H1 (cell line): ENCODE data around the gene ZNF385D. TPM values are rescaled to one million over a fixed set of nuclear protein-coding genes. Genes with fewer than 3 reads are reported as not detected.

Experiments
- CTCF ChIA-PET: fragments of 300-600 bp; sonication (Branson Sonifier 250); formaldehyde crosslinking; loops from one replicate; lab custom pipeline; 2021; ENCODE audit not compliant: partially characterized antibody; lab: Charles Lee
- POLR2A ChIA-PET: fragments of 300-600 bp; sonication (Branson Sonifier 250); formaldehyde crosslinking; loops from one replicate; lab custom pipeline; 2021; ENCODE audit warnings: inconsistent platforms; ENCODE audit not compliant: partially characterized antibody; lab: Charles Lee
- DNase-seq, 2 experiments: peaks; one replicate each; pipeline versions ENCODE4 v3.0.0 to v3.0.0-alpha.2; 2010 to 2022; ENCODE audit warnings: low spot score in 2 of 2, low read depth in 1 of 2, mixed read lengths in 1 of 2
- FAIRE-seq: peaks from 2 replicates; lab custom pipeline; 2011; peaks lifted over from hg19 to GRCh38; lab: Jason Lieb, UNC
- H2AFZ ChIP-seq: 2 replicates; pipeline ENCODE4 v1.8.1; 2012; ENCODE audit warnings: low read length, inconsistent platforms
- H2AK5ac ChIP-seq: 2 replicates; pipeline ENCODE4 v1.6.1; 2013; ENCODE audit warnings: low read depth, low read length
- H2BK120ac ChIP-seq: replicated peaks from 2 replicates; pipeline ENCODE3; 2013; ENCODE audit warnings: low read depth, low read length, inconsistent platforms
- H2BK12ac ChIP-seq: 2 replicates; pipeline ENCODE4 v1.6.1; 2013; ENCODE audit warnings: low read depth, low read length
- H2BK15ac ChIP-seq: 2 replicates; pipeline ENCODE4 v1.6.1; 2013; ENCODE audit warnings: low read length
- H2BK20ac ChIP-seq: 2 replicates; pipeline ENCODE4 v1.6.1; 2013; ENCODE audit warnings: low read length
- H2BK5ac ChIP-seq: 2 replicates; pipeline ENCODE4 v1.6.1; 2013; ENCODE audit warnings: low read depth, low read length
- H3K14ac ChIP-seq: 2 replicates; pipeline ENCODE4 v1.6.1; 2013; ENCODE audit warnings: inconsistent platforms; ENCODE audit not compliant: insufficient read length
- H3K18ac ChIP-seq: 2 replicates; pipeline ENCODE4 v1.6.1; 2013; ENCODE audit warnings: low read length; ENCODE audit errors: extremely low read depth
- H3K23ac ChIP-seq: 2 replicates; pipeline ENCODE4 v1.6.1; 2013; ENCODE audit warnings: inconsistent platforms; ENCODE audit not compliant: insufficient read length
- H3K23me2 ChIP-seq: 2 replicates; pipeline ENCODE4 v1.6.1; 2013; ENCODE audit warnings: low read depth, low read length
- H3K27ac ChIP-seq: 2 replicates; pipeline ENCODE4 v1.6.1; 2011; ENCODE audit warnings: low read depth, low read length, inconsistent platforms
- H3K27me3 ChIP-seq, 4 experiments: replicated peaks in 1 of 4; 1 replicate in 1 of 4; 2 replicates in 3 of 4; pipeline versions ENCODE4 v1.6.1 to v1.8.1; 2011 to 2013; ENCODE audit warnings: low read length in 3 of 4, mild to moderate bottlenecking in 3 of 4, inconsistent platforms in 2 of 4, mixed read lengths in 2 of 4, moderate library complexity in 1 of 4; ENCODE audit not compliant: control insufficient read depth in 3 of 4, insufficient read depth in 3 of 4; ENCODE audit errors: extremely low read depth in 1 of 4
- H3K36me3 ChIP-seq, 4 experiments: 2 replicates each; pipeline versions ENCODE4 v1.6.1 to v1.8.1; 2011 to 2013; ENCODE audit warnings: mild to moderate bottlenecking in 4 of 4, low read length in 3 of 4, moderate library complexity in 2 of 4, control low read depth in 1 of 4, inconsistent platforms in 1 of 4; ENCODE audit not compliant: insufficient read depth in 4 of 4, control insufficient read depth in 2 of 4
- H3K4ac ChIP-seq: replicated peaks from 2 replicates; pipeline ENCODE3; 2013; ENCODE audit warnings: low read length, low read depth, mixed read lengths, inconsistent platforms; ENCODE audit not compliant: insufficient read length
- H3K4me1 ChIP-seq, 4 experiments: replicated peaks in 1 of 4; 1 replicate in 1 of 4; 2 replicates in 3 of 4; pipeline versions ENCODE4 v1.6.1 to v1.8.1; 2011 to 2013; ENCODE audit warnings: low read length in 3 of 4, inconsistent platforms in 2 of 4, mixed read lengths in 1 of 4; ENCODE audit not compliant: insufficient read depth in 4 of 4, control insufficient read depth in 3 of 4
- H3K4me2 ChIP-seq, 2 experiments: 2 replicates each; pipeline versions ENCODE4 v1.6.1 to v1.8.1; 2011 to 2013; ENCODE audit warnings: low read depth in 2 of 2, low read length in 2 of 2, control low read depth in 1 of 2, inconsistent platforms in 1 of 2, mild to moderate bottlenecking in 1 of 2; ENCODE audit not compliant: insufficient read depth in 1 of 2
- H3K4me3 ChIP-seq, 4 experiments: fragments of 200-600, 300-600 bp in 1 of 4; sonication (generic), shearing (Covaris generic), sonication (Bioruptor Twin) in 1 of 4; 2 replicates each; pipeline versions ENCODE4 v1.5.1 to v1.8.1; 2011 to 2016; ENCODE audit warnings: low read length in 4 of 4, low read depth in 3 of 4, control low read depth in 2 of 4, inconsistent platforms in 2 of 4, mild to moderate bottlenecking in 2 of 4, mixed read lengths in 1 of 4, moderate library complexity in 1 of 4; ENCODE audit not compliant: insufficient read depth in 2 of 4; ENCODE audit errors: extremely low read depth in 1 of 4
- H3K56ac ChIP-seq: replicated peaks from 2 replicates; pipeline ENCODE3; 2013; ENCODE audit warnings: low read depth, mild to moderate bottlenecking, mixed read lengths, low read length, inconsistent platforms; ENCODE audit not compliant: insufficient read length
- H3K79me1 ChIP-seq: 2 replicates; pipeline ENCODE4 v1.6.1; 2013; ENCODE audit warnings: low read depth, low read length, control low read depth
- H3K79me2 ChIP-seq, 2 experiments: 2 replicates each; pipeline versions ENCODE4 v1.6.1 to v1.8.1; 2012 to 2013; ENCODE audit warnings: low read length in 2 of 2, mild to moderate bottlenecking in 2 of 2, inconsistent platforms in 1 of 2; ENCODE audit not compliant: insufficient read depth in 2 of 2, control insufficient read depth in 1 of 2
- H3K9ac ChIP-seq, 4 experiments: replicated peaks in 1 of 4; 1 replicate in 1 of 4; 2 replicates in 3 of 4; pipeline versions ENCODE4 v1.6.1 to v1.8.1; 2011 to 2013; ENCODE audit warnings: low read depth in 3 of 4, low read length in 3 of 4, control low read depth in 2 of 4, mild to moderate bottlenecking in 2 of 4, moderate library complexity in 2 of 4, inconsistent platforms in 1 of 4; ENCODE audit errors: extremely low read depth in 1 of 4
- H3K9me3 ChIP-seq, 2 experiments: 2 replicates each; pipeline versions ENCODE4 v1.6.1 to v1.8.1; 2012 to 2013; ENCODE audit warnings: mild to moderate bottlenecking in 2 of 2, moderate library complexity in 2 of 2, control low read depth in 1 of 2, inconsistent platforms in 1 of 2, low read depth in 1 of 2, low read length in 1 of 2, mixed read lengths in 1 of 2; ENCODE audit not compliant: insufficient read depth in 2 of 2
- H4K20me1 ChIP-seq, 2 experiments: replicated peaks in 1 of 2; 2 replicates each; pipeline versions ENCODE3 to v1.8.1; 2011 to 2013; ENCODE audit warnings: inconsistent platforms in 2 of 2, low read length in 2 of 2, mild to moderate bottlenecking in 1 of 2; ENCODE audit not compliant: insufficient read depth in 2 of 2, control insufficient read depth in 1 of 2
- H4K5ac ChIP-seq: 2 replicates; pipeline ENCODE4 v1.6.1; 2013; ENCODE audit warnings: low read length, low read depth, mixed read lengths, inconsistent platforms; ENCODE audit not compliant: insufficient read length
- H4K8ac ChIP-seq: 2 replicates; pipeline ENCODE4 v1.8.0; 2013; ENCODE audit warnings: mild to moderate bottlenecking, moderate library complexity, low read length, inconsistent platforms; ENCODE audit not compliant: insufficient read depth; ENCODE audit errors: extremely low read depth
- H4K91ac ChIP-seq: replicated peaks from 2 replicates; pipeline ENCODE3; 2013; ENCODE audit warnings: low read length, mixed read lengths, inconsistent platforms; ENCODE audit not compliant: insufficient read length
- ATF2 ChIP-seq: IDR thresholded peaks from 2 replicates; pipeline ENCODE4 v1.6.1; 2012; ENCODE audit warnings: low read length, inconsistent platforms
- CHD1 ChIP-seq: IDR thresholded peaks from 2 replicates; pipeline ENCODE4 v1.6.1; 2012; ENCODE audit warnings: low read depth, low read length, improper control_type of control experiment
- EP300 ChIP-seq, 2 experiments: IDR thresholded peaks; 1 replicate in 1 of 2; 2 replicates in 1 of 2; pipeline ENCODE4 v1.6.1; 2011 to 2012; ENCODE audit warnings: low read depth in 2 of 2, low read length in 2 of 2, mild to moderate bottlenecking in 2 of 2, borderline replicate concordance in 1 of 2, inconsistent platforms in 1 of 2, moderate library complexity in 1 of 2
- KDM4A ChIP-seq: IDR thresholded peaks from one replicate; pipeline ENCODE4 v1.7.1; 2012; ENCODE audit warnings: low read depth, mild to moderate bottlenecking, moderate library complexity, low read length, inconsistent platforms; ENCODE audit not compliant: severe bottlenecking
- TAF1 ChIP-seq: IDR thresholded peaks from 2 replicates; pipeline ENCODE4 v1.6.1; 2011; ENCODE audit warnings: mild to moderate bottlenecking, low read depth, low read length
- polyA plus RNA-seq, 7 experiments: library from polyadenylated mRNA; depleted of rRNA in 3 of 7; stranded (reverse) in 5 of 7; unstranded in 2 of 7; fragments of >200 nt in 5 of 7; fragments of 200-250 nt in 2 of 7; gene quantifications; 1 replicate in 5 of 7; 2 replicates in 1 of 7; 4 replicates in 1 of 7; pipeline versions ENCODE4 v1.2.1 to v1.2.3, GENCODE V29; 2011 to 2013; ENCODE audit warnings: missing spikeins in 2 of 7, mixed read lengths in 2 of 7
- total RNA-seq: library from RNA; stranded (reverse); fragmentation: NEBNext Ultra II Directional; extraction: Animal tissue kit (Norgen Biotek cat#: 25700); gene quantifications from 2 replicates; pipeline ENCODE4 v1.2.1, GENCODE V29; 2021

ZNF385D gene
- total and polyA plus RNA-seq, 2 of the 8 experiments (the other 6 are each of a cell fraction or from before 2014, with no cell fraction given) = 5.9 to 10.8 TPM

- no peaks in the 10 kb centered on the region for H3K79me2 ChIP-seq
- H3K4me3 ChIP-seq = no peak overlapping the region
- H3K36me3 ChIP-seq = no peaks in the 10 kb centered on the region
- H3K79me1 ChIP-seq = no peaks in the 10 kb centered on the region
- H3K23me2 ChIP-seq = no peaks in the 10 kb centered on the region
- H4K5ac ChIP-seq = no peak overlapping the region
- ChIA-PET POLR2A (no interaction called here), CTCF (no interaction called here)
- no peaks in the 10 kb centered on the region for H3K4me1 ChIP-seq
- no peak overlapping the region for H2BK120ac ChIP-seq
- no peaks in the 10 kb centered on the region for H4K20me1 ChIP-seq
- no peak overlapping the region for H2BK20ac ChIP-seq
- H3K9ac ChIP-seq = no peak overlapping the region
- no peak overlapping the region for H3K18ac ChIP-seq
- no peak overlapping the region for H3K56ac ChIP-seq
- peaks cover 0 to 1% (median 0%) of the 10 kb centered on the region in 4 experiments; a peak in 1 of 7 replicates for H3K27me3 ChIP-seq
- DNase-seq = no peak
- TF ChIP-seq EP300 (IDR thresholded peaks at IDR 0.05; ENCODE audit: borderline replicate concordance in 1 of 2, low read depth in 2 of 2, low read length in 2 of 2) = no peak
- TF ChIP-seq CHD1 = no peak
- no peak for TF ChIP-seq ATF2
- no peak for TF ChIP-seq TAF1
- no peak for TF ChIP-seq KDM4A
- TF ChIP-seq, all 59 proteins: peak for 0
- Histone ChIP-seq H3K27ac (no peak overlapping the region), H3K14ac (no peak overlapping the region), H2AK5ac (no peak overlapping the region), H4K8ac (no peak overlapping the region), H2AFZ (no peak overlapping the region), H3K23ac (no peak overlapping the region), H2BK12ac (no peak overlapping the region), H4K91ac (no peak overlapping the region), H3K4ac (no peak overlapping the region), H2BK15ac (no peak overlapping the region), H3K4me2 (no peak overlapping the region), H3K9me3 (no peaks in the 10 kb centered on the region), H2BK5ac (no peak overlapping the region)
- no peak for FAIRE-seq
Observed at GRCh38 chr3:21508246-21508645, 242.8 kb downstream of the ZNF385D start.
